Astrocyte (in vitro differentiated cells and primary cell): ENCODE data around the gene RENBP. TPM values are rescaled to one million over a fixed set of nuclear protein-coding genes. Genes with fewer than 3 reads are reported as not detected.

Experiments
- DNase-seq: peaks from one replicate; pipeline ENCODE4 v3.0.0-alpha.2; 2010; ENCODE audit warnings: low read depth
- FAIRE-seq: peaks from 2 replicates; lab custom pipeline; 2011; peaks lifted over from hg19 to GRCh38; lab: Jason Lieb, UNC
- H2AFZ ChIP-seq: 2 replicates; pipeline ENCODE4 v1.6.0; 2012; ENCODE audit warnings: low read depth, low read length, inconsistent platforms
- H3K27ac ChIP-seq: 2 replicates; pipeline ENCODE4 v1.5.1; 2011; ENCODE audit warnings: low read depth, low read length, inconsistent platforms
- H3K27me3 ChIP-seq: 2 replicates; pipeline ENCODE4 v1.6.0; 2011; ENCODE audit warnings: low read length, inconsistent platforms; ENCODE audit not compliant: insufficient read depth
- H3K36me3 ChIP-seq: 2 replicates; pipeline ENCODE4 v1.5.1; 2011; ENCODE audit warnings: low read length, inconsistent platforms; ENCODE audit not compliant: insufficient read depth
- H3K4me1 ChIP-seq: 2 replicates; pipeline ENCODE4 v1.5.1; 2011; ENCODE audit warnings: low read length, inconsistent platforms; ENCODE audit not compliant: insufficient read depth
- H3K4me2 ChIP-seq: 2 replicates; pipeline ENCODE4 v1.6.0; 2012; ENCODE audit warnings: low read length, inconsistent platforms
- H3K4me3 ChIP-seq: 2 replicates; pipeline ENCODE4 v1.5.1; 2011; ENCODE audit warnings: low read depth, mild to moderate bottlenecking, low read length, inconsistent platforms; ENCODE audit not compliant: insufficient read depth
- H3K79me2 ChIP-seq: 2 replicates; pipeline ENCODE4 v1.6.0; 2012; ENCODE audit warnings: mild to moderate bottlenecking, low read length, inconsistent platforms; ENCODE audit not compliant: insufficient read depth
- H3K9ac ChIP-seq: 2 replicates; pipeline ENCODE4 v1.6.0; 2012; ENCODE audit warnings: mild to moderate bottlenecking, low read length, inconsistent platforms
- H3K9me3 ChIP-seq: 2 replicates; pipeline ENCODE4 v1.5.1; 2012; ENCODE audit warnings: low read depth, mild to moderate bottlenecking, low read length, inconsistent platforms; ENCODE audit not compliant: insufficient read depth
- H4K20me1 ChIP-seq: 2 replicates; pipeline ENCODE4 v1.6.0; 2012; ENCODE audit warnings: low read length, inconsistent platforms; ENCODE audit not compliant: insufficient read depth
- H3K27ac Mint-ChIP-seq: one replicate; pipeline ENCODE4 v1.8.0; 2021; ENCODE audit warnings: mild to moderate bottlenecking, mixed read lengths; ENCODE audit not compliant: unreplicated experiment
- H3K27me3 Mint-ChIP-seq: one replicate; pipeline ENCODE4 v1.8.0; 2021; ENCODE audit warnings: low read depth, mixed read lengths; ENCODE audit not compliant: unreplicated experiment
- H3K36me3 Mint-ChIP-seq: one replicate; pipeline ENCODE4 v1.8.0; 2021; ENCODE audit warnings: low read depth, mixed read lengths; ENCODE audit not compliant: unreplicated experiment
- H3K4me1 Mint-ChIP-seq: one replicate; pipeline ENCODE4 v1.8.0; 2021; ENCODE audit warnings: low read depth, mixed read lengths; ENCODE audit not compliant: unreplicated experiment
- H3K4me3 Mint-ChIP-seq: one replicate; pipeline ENCODE4 v1.8.0; 2021; ENCODE audit warnings: mild to moderate bottlenecking, moderate library complexity, mixed read lengths; ENCODE audit not compliant: unreplicated experiment
- H3K9me3 Mint-ChIP-seq: one replicate; pipeline ENCODE4 v1.8.0; 2021; ENCODE audit warnings: mild to moderate bottlenecking, mixed read lengths; ENCODE audit not compliant: unreplicated experiment
- CTCF ChIP-seq: IDR thresholded peaks from 2 replicates; pipeline ENCODE4 v1.5.1; 2011; ENCODE audit warnings: low read depth, mild to moderate bottlenecking, inconsistent platforms, low read length, moderate library complexity; ENCODE audit not compliant: insufficient read depth
- EZH2 ChIP-seq: IDR thresholded peaks from 2 replicates; pipeline ENCODE4 v1.6.1; 2012; ENCODE audit warnings: mild to moderate bottlenecking, low read length, inconsistent platforms; ENCODE audit not compliant: insufficient read depth
- total RNA-seq: library from RNA; stranded (reverse); gene quantifications from 2 replicates; pipeline ENCODE4 v1.2.1, GENCODE V29; 2021

RENBP gene
- total RNA-seq, 1 donor from 2014 or later, result 2.2 TPM

GRCh38 chrX:153927922-153928760 is 16.3 kb downstream of the RENBP start:
- peaks cover 10% of the 10 kb centered on the region for H3K4me1 ChIP-seq
- no peaks in the 10 kb centered on the region for H3K27me3 ChIP-seq
- H3K4me1 Mint-ChIP-seq, result no peaks in the 10 kb centered on the region
- no peaks in the 10 kb centered on the region for H3K9me3 ChIP-seq
- no peak overlapping the region for H2AFZ ChIP-seq
- no peaks in the 10 kb centered on the region for H3K36me3 Mint-ChIP-seq
- peak overlapping the region; percentile 89 for H3K9ac ChIP-seq
- DNase-seq (peak; percentile 95), FAIRE-seq (peak; percentile 98)
- TF ChIP-seq CTCF (no peak), EZH2 (no peak)
- H3K4me3 ChIP-seq, result peak overlapping the region; percentile 56
- H3K4me2 ChIP-seq, result peak overlapping the region; percentile 89
- H3K27me3 Mint-ChIP-seq, result no peaks in the 10 kb centered on the region
- H3K79me2 ChIP-seq, result peaks cover 18% of the 10 kb centered on the region
- no peaks in the 10 kb centered on the region for H3K9me3 Mint-ChIP-seq
- peak overlapping the region; percentile 75 for H3K27ac Mint-ChIP-seq
- H3K4me3 Mint-ChIP-seq, result peak overlapping the region; percentile 83
- peaks cover 4% of the 10 kb centered on the region for H3K36me3 ChIP-seq
- H4K20me1 ChIP-seq, result peaks cover 11% of the 10 kb centered on the region
- H3K27ac ChIP-seq, result peak overlapping the region; percentile 87

GRCh38 chrX:153927672-153927921 is 16.8 kb downstream of the RENBP start:
- H3K27ac ChIP-seq, result peak overlapping the region; percentile 87
- H3K27me3 Mint-ChIP-seq, result no peaks in the 10 kb centered on the region
- no peaks in the 10 kb centered on the region for H3K9me3 ChIP-seq
- peak overlapping the region; percentile 89 for H3K4me2 ChIP-seq
- peaks cover 6% of the 10 kb centered on the region for H4K20me1 ChIP-seq
- no peaks in the 10 kb centered on the region for H3K36me3 Mint-ChIP-seq
- TF ChIP-seq EZH2, result no peak
- TF ChIP-seq CTCF, result no peak
- H3K9me3 Mint-ChIP-seq, result no peaks in the 10 kb centered on the region
- peaks cover 4% of the 10 kb centered on the region for H3K36me3 ChIP-seq
- DNase-seq (no peak), FAIRE-seq (peak; percentile 23)
- peak overlapping the region; percentile 78 for H3K4me3 Mint-ChIP-seq
- peaks cover 12% of the 10 kb centered on the region for H3K79me2 ChIP-seq
- peak overlapping the region; percentile 75 for H3K27ac Mint-ChIP-seq
- peak overlapping the region; percentile 89 for H3K9ac ChIP-seq
- H3K4me1 ChIP-seq, result peaks cover 8% of the 10 kb centered on the region
- no peak overlapping the region for H2AFZ ChIP-seq
- H3K27me3 ChIP-seq, result no peaks in the 10 kb centered on the region
- H3K4me3 ChIP-seq, result peak overlapping the region; percentile 56
- H3K4me1 Mint-ChIP-seq, result no peaks in the 10 kb centered on the region
